Spleen (tissue), 7 donors: ENCODE results near the gene FAM83G.
"Not testable (repeated sequence)": the region's sequence is repeated elsewhere in the genome, so short reads cannot be mapped to it uniquely, and the experiment has no call there.

ENCODE experiments used
- POLR2A ChIP-seq, 3 donors: fragments of 450-650 bp; IDR thresholded peaks; one replicate each; pipeline ENCODE4 v1.5.1; 2017; ENCODE audit warnings: antibody characterized with exemption in 3 of 3, mild to moderate bottlenecking in 1 of 3
- TF ChIP-seq, protein P1 (sequence below), 11 experiments: fragments of 200-600 bp in 7 of 11; fragments of 450-650 bp in 4 of 11; sonication (generic) in 4 of 11; IDR thresholded peaks in 8 of 11; conservative IDR thresholded peaks in 3 of 11; 1 replicate in 7 of 11; 2 replicates in 4 of 11; pipeline versions ENCODE4 v1.4.0 to v1.8.0; 2016 to 2021; ENCODE audit warnings: antibody characterized with exemption in 11 of 11, inconsistent platforms in 4 of 11, mild to moderate bottlenecking in 1 of 11
- donor health status: DM: no; HTN: no; CAD: no; lungs with moderate emphysema.
- donor health status: DM: no; HTN: no; CAD: no.
- donor health status: DM: no; HTN: no; CAD: no.

DNA sequence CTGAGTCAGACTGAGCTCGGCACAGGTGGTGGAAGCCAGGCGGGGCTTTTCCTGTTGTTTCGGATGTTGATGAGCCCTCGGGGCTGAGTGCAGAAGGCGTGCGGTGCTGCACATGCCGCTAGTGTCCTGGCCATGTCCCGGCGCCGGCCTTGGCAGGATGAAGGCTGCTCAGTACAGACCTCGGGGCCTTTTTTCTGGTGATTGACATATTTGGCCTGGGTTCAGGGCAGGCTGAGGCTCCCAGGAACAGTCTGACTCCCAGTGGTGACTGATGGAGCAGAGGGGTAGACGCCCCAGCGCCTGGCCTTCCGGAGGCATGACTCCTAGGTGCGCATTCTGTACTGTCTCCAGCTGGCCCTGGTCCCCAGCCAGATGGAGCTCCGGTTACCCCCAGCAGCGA lies 33.4 kb upstream of the FAM83G start:
- TF ChIP-seq, protein P1, sequence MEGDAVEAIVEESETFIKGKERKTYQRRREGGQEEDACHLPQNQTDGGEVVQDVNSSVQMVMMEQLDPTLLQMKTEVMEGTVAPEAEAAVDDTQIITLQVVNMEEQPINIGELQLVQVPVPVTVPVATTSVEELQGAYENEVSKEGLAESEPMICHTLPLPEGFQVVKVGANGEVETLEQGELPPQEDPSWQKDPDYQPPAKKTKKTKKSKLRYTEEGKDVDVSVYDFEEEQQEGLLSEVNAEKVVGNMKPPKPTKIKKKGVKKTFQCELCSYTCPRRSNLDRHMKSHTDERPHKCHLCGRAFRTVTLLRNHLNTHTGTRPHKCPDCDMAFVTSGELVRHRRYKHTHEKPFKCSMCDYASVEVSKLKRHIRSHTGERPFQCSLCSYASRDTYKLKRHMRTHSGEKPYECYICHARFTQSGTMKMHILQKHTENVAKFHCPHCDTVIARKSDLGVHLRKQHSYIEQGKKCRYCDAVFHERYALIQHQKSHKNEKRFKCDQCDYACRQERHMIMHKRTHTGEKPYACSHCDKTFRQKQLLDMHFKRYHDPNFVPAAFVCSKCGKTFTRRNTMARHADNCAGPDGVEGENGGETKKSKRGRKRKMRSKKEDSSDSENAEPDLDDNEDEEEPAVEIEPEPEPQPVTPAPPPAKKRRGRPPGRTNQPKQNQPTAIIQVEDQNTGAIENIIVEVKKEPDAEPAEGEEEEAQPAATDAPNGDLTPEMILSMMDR (IDR thresholded peaks at IDR 0.05 in 8 of 11, conservative IDR thresholded peaks at IDR 0.05 in 3 of 11): not testable (repeated sequence)
- not testable (repeated sequence) for TF ChIP-seq POLR2A (IDR thresholded peaks at IDR 0.05)
